NT2/D1 (cell line): ENCODE data around the gene C10orf143.

Source experiments
- DNase-seq: peaks from one replicate; pipeline ENCODE4 v3.0.0-alpha.2; 2011; ENCODE audit warnings: low read depth, low spot score
- H3K27me3 ChIP-seq: 2 replicates; pipeline ENCODE4 v1.6.0; 2011; ENCODE audit warnings: mild to moderate bottlenecking; ENCODE audit not compliant: insufficient read length, insufficient read depth
- H3K36me3 ChIP-seq: 2 replicates; pipeline ENCODE4 v1.6.1; 2011; ENCODE audit warnings: mild to moderate bottlenecking, low read length, mixed read lengths; ENCODE audit not compliant: insufficient read depth, insufficient read length
- H3K4me1 ChIP-seq: 2 replicates; pipeline ENCODE4 v1.5.1; 2011; ENCODE audit not compliant: insufficient read depth, insufficient read length
- H3K4me3 ChIP-seq: 2 replicates; pipeline ENCODE4 v1.5.1; 2011; ENCODE audit warnings: low read depth; ENCODE audit not compliant: insufficient read length
- H3K9ac ChIP-seq: 2 replicates; pipeline ENCODE4 v1.6.0; 2011; ENCODE audit warnings: low read depth; ENCODE audit not compliant: insufficient read length
- H3K9me3 ChIP-seq: 2 replicates; pipeline ENCODE4 v1.5.1; 2011; ENCODE audit warnings: mild to moderate bottlenecking, low read length; ENCODE audit not compliant: insufficient read depth
- SUZ12 ChIP-seq: IDR thresholded peaks from 2 replicates; pipeline ENCODE4 v1.6.1; 2011; ENCODE audit not compliant: insufficient read length, insufficient read depth; ENCODE audit errors: extremely low read depth
- YY1 ChIP-seq: IDR thresholded peaks from 2 replicates; pipeline ENCODE4 v1.6.1; 2011; ENCODE audit not compliant: insufficient read length, insufficient read depth
- ZNF274 ChIP-seq: IDR thresholded peaks from 2 replicates; pipeline ENCODE4 v1.6.1; 2011; ENCODE audit warnings: mild to moderate bottlenecking, low read depth, low read length

The C10orf143 gene

DNA sequence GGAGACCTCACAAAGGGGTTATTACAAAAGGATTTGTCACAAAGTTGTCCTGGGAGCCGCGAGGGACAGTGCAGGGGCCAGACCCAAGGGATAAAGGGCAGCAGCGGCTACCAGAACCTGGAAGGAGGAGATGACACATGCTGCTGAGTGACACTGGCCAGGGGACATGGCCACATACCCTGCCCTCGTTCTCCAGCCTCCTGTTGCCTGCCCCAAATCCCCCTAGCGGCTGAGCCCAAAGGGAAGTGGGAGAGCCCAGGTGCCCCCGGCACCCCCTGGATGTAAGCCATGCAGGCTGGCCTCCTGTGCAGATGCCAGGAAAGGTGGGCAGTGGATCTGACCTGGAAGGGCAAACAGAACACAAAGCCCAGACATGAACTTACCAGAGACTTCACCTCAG, 42.7 kb downstream of the C10orf143 start:
- H3K36me3 ChIP-seq, result no peaks in the 10 kb centered on the region
- peaks cover 7% of the 10 kb centered on the region; the same call in 1 of the 2 replicates for H3K9me3 ChIP-seq
- DNase-seq, result no peak
- TF ChIP-seq SUZ12 (no peak), YY1 (no peak), ZNF274 (no peak)
- no peak overlapping the region for H3K9ac ChIP-seq
- H3K27me3 ChIP-seq, result no peaks in the 10 kb centered on the region
- H3K4me3 ChIP-seq, result no peak overlapping the region
- no peaks in the 10 kb centered on the region for H3K4me1 ChIP-seq

DNA sequence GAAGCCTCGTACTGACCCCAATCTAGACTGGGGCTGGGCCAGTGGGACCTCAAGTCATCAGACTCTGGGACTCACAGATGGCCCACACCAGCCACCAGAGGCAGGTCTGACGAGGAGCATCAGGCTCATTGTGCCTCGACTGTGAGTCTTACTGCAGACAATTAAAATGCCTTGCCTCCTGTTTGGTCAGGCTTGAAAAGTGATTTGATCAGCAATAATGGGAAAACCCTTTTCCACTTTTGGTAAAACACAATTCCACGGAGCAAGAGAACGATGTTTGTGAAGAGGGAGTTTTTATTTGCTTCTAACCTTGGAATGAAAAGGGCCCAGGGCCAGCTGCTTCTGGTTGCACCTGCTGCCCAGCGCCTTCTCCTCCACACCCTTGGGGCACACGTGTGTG, 43.9 kb downstream of the C10orf143 start:
- no peaks in the 10 kb centered on the region for H3K9me3 ChIP-seq
- no peaks in the 10 kb centered on the region for H3K4me1 ChIP-seq
- no peak overlapping the region for H3K9ac ChIP-seq
- TF ChIP-seq ZNF274 (no peak), YY1 (no peak), SUZ12 (no peak)
- H3K36me3 ChIP-seq, result no peaks in the 10 kb centered on the region
- H3K27me3 ChIP-seq, result no peaks in the 10 kb centered on the region
- no peak for DNase-seq
- no peak overlapping the region for H3K4me3 ChIP-seq

DNA sequence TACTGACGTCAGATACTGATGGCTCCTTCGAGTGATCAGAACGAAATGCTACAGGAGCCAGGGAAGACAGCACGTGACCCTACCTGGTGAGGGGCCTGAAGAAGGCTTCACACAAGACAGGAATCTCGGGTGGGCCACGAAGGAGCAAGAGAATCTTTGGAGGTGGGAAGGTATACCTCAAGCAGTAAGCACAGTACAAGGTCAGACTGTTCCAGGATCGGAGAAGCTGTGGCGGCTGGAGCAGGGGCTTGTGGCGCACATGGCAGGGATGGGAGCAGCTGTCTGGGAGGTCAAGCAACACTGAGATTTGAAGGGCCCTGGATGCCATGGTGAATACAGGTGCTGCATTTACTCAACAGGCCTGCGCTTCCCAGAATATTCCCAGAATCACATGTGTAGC, 45.4 kb downstream of the C10orf143 start:
- no peak for DNase-seq
- no peaks in the 10 kb centered on the region for H3K27me3 ChIP-seq
- no peak for TF ChIP-seq YY1
- TF ChIP-seq ZNF274, result no peak
- TF ChIP-seq SUZ12, result no peak

DNA sequence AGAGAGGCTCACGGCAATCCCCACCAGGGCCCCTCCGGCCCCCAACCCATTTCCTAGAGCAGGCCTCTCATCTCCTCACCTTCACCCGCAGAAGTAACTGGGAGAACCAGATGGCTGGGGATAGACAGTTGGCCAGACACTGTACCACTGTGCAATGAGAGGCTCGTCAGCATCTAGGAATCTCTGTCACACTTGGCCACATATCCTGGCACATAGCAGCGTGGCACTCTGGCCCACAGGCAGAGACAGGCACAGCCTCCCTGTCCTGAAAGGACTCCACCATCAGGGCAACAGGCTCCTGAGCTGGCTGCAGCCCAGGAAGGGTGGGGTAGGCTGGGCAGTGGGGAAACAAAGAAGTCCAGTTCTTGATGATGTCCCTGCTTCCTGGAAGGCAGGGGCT, 45.8 kb downstream of the C10orf143 start:
- TF ChIP-seq ZNF274 (no peak), SUZ12 (no peak), YY1 (no peak)
- H3K36me3 ChIP-seq, result no peaks in the 10 kb centered on the region
- no peak for DNase-seq
- H3K4me3 ChIP-seq, result no peak overlapping the region
- H3K9ac ChIP-seq, result no peak overlapping the region
- no peaks in the 10 kb centered on the region for H3K9me3 ChIP-seq
- no peaks in the 10 kb centered on the region for H3K27me3 ChIP-seq
- no peaks in the 10 kb centered on the region for H3K4me1 ChIP-seq

More for the DNA sequence above, 45.4 kb downstream of the C10orf143 start:
- Histone ChIP-seq H3K36me3 (no peaks in the 10 kb centered on the region), H3K4me3 (no peak overlapping the region), H3K9ac (no peak overlapping the region), H3K9me3 (no peaks in the 10 kb centered on the region), H3K4me1 (no peaks in the 10 kb centered on the region)

DNA sequence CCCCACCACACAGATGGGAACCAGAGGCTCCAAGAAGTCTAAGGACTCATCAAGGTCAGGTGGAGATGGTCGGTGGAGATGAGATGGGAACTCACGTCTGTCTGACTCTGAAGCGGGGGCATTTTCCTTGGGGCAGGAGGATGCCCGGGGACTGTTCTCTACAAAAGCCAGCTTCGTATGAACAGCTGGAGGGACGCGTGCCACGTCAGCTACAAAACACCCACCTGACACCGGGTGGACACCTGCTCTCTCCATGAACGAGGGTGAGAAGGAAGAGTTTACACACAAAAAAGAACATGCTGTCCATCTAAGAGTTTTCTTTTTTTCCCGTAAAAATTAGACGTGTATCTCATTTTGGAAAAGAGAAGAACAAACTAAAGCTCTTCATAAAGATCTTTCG, 47.7 kb downstream of the C10orf143 start:
- Histone ChIP-seq H3K9me3 (no peaks in the 10 kb centered on the region), H3K36me3 (no peaks in the 10 kb centered on the region), H3K9ac (no peak overlapping the region), H3K4me1 (no peaks in the 10 kb centered on the region), H3K4me3 (no peak overlapping the region), H3K27me3 (no peaks in the 10 kb centered on the region)
- no peak for DNase-seq
- TF ChIP-seq YY1 (no peak), SUZ12 (no peak), ZNF274 (no peak)

DNA sequence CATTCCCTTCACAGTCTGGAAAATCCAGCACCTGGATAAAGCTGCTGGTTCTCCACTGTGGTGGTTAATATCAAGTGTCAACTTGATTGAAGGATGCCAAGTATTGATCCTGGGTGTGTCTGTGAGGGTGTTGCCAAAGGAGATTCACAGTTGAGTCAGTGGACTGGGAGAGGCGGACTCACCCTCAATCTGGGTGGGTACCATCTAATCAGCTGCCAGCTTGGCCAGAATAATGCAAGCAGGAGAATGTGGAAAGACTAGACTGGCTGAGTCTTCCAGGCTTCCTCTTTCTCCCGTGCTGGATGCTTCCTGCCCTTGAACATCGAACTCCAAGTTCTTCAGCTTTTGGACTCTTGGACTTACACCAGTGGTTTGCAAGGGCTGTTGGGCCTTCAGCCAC, 48.4 kb downstream of the C10orf143 start:
- no peak for TF ChIP-seq YY1
- no peak for TF ChIP-seq ZNF274
- no peak for TF ChIP-seq SUZ12

DNA sequence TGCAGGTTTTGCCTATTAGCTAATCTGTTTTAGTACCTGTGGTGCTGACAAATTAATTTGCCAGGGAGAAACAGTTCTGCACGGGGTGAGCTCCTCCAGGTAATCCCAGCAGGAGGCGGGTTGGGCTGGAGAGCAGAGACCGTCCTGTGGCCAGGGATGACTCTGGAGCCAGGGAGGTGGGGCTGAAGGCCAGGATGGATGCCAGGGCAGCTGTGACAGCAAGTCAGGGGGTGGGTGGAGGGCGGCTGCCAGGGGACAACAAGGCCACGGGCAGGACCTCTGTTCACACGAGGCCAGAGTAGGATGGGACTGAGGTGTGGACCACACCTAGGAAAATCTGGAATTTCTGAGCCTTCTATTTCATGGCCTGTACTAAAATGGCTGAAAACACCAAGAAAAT, 48.9 kb downstream of the C10orf143 start:
- Histone ChIP-seq H3K9me3 (no peaks in the 10 kb centered on the region), H3K4me3 (no peak overlapping the region), H3K27me3 (no peaks in the 10 kb centered on the region), H3K9ac (no peak overlapping the region), H3K4me1 (no peaks in the 10 kb centered on the region), H3K36me3 (no peaks in the 10 kb centered on the region)
- no peak for TF ChIP-seq SUZ12
- no peak for TF ChIP-seq ZNF274
- TF ChIP-seq YY1, result no peak
- DNase-seq, result no peak

More for the DNA sequence above, 48.4 kb downstream of the C10orf143 start:
- DNase-seq, result no peak
- Histone ChIP-seq H3K36me3 (no peaks in the 10 kb centered on the region), H3K9me3 (no peaks in the 10 kb centered on the region), H3K27me3 (no peaks in the 10 kb centered on the region), H3K9ac (no peak overlapping the region), H3K4me3 (no peak overlapping the region), H3K4me1 (no peaks in the 10 kb centered on the region)
